ENCODE data around the gene PLEKHA1. TPM values are rescaled to one million over a fixed set of nuclear protein-coding genes. Genes with fewer than 3 reads are reported as not detected.

The PLEKHA1 gene
- total and polyA plus RNA-seq, 2 donors (not counting 3 experiments of a cell fraction or from before 2014, with no cell fraction given) = 21.6 to 58.8 TPM

- no peak overlapping the region for H3K9ac ChIP-seq (replicated peaks; ENCODE audit: extremely low read depth, insufficient read depth, low read length)
- H4K20me1 ChIP-seq (replicated peaks; ENCODE audit: control insufficient read depth, extremely low read depth, insufficient read depth, low read length) = no peaks in the 10 kb centered on the region
- no peaks in the 10 kb centered on the region for H3K9me1 ChIP-seq (replicated peaks; ENCODE audit: control insufficient read depth, extremely low read depth, insufficient read depth, low read length)
- no peak for TF ChIP-seq MYC (IDR thresholded peaks at IDR 0.05; ENCODE audit: low read depth, low read length)
- no peak for TF ChIP-seq GATA2 (IDR thresholded peaks at IDR 0.05; ENCODE audit: insufficient read depth, insufficient read length, low read depth, low read length)
- no peak for TF ChIP-seq JUN (IDR thresholded peaks at IDR 0.05; ENCODE audit: borderline replicate concordance, insufficient read depth, insufficient read length, low read depth)
- TF ChIP-seq POLR2AphosphoS5 (IDR thresholded peaks at IDR 0.05; ENCODE audit: insufficient read depth, low read depth, low read length) = no peak
- no peak for TF ChIP-seq FOS (IDR thresholded peaks at IDR 0.05; ENCODE audit: borderline replicate concordance, insufficient read depth, low read length)
- TF ChIP-seq POLR2A (IDR thresholded peaks at IDR 0.05; ENCODE audit: low read depth, low read length) = no peak
- TF ChIP-seq CTCF (IDR thresholded peaks at IDR 0.05; ENCODE audit: extremely low read depth in 1 of 2, insufficient read depth in 1 of 2, low read depth in 1 of 2, low read length in 2 of 2) = no peak
- dilution Hi-C loops (cut with MboI; ENCODE audit: extremely low pct_ligation_motif_present, low sequenced_read_pairs) = no loop called here
- H3K9me3 ChIP-seq (replicated peaks; ENCODE audit: control insufficient read depth, insufficient read depth, low read length) = no peaks in the 10 kb centered on the region
- peaks cover 0 to 2% of the 10 kb centered on the region in 2 experiments for H3K27me3 ChIP-seq (ENCODE audit: control insufficient read depth in 2 of 2, insufficient read depth in 2 of 2, low read length in 2 of 2)
- FAIRE-seq (no peak), DNase-seq (ENCODE audit: low read depth, low spot score) (no peak)
- no peaks in the 10 kb centered on the region for H3K4me1 ChIP-seq (ENCODE audit: control insufficient read depth, extremely low read depth, insufficient read depth, low read length)
- intact Hi-C loops (cut with micrococcal nuclease) = no loop called here
- no peak overlapping the region for H2AFZ ChIP-seq (ENCODE audit: low read depth, low read length)
- H3K27ac ChIP-seq (ENCODE audit: insufficient read depth, low read depth, low read length) = no peak overlapping the region
- CTCF ChIA-PET = interaction anchor here (0.8 to 3.5 kb wide), 2 partner anchors 21 to 32 kb away, joined by 3 to 15 read pairs; no protein-coding TSS in a partner anchor
- no peak overlapping the region for H3K4me2 ChIP-seq (ENCODE audit: insufficient read depth, low read length)
- BruUV-seq (replicated peaks) = no TSS peak
- no peaks in the 10 kb centered on the region for H3K79me2 ChIP-seq (ENCODE audit: control insufficient read depth, insufficient read depth, low read length)
- POLR2A ChIA-PET = no interaction called here
- no peak overlapping the region for H3K4me3 ChIP-seq (replicated peaks in 1 of 3; ENCODE audit: insufficient read depth in 1 of 3, low read depth in 1 of 3, low read length in 3 of 3)
- no peaks in the 10 kb centered on the region for H3K36me3 ChIP-seq (ENCODE audit: control insufficient read depth in 2 of 2, extremely low read depth in 1 of 2, insufficient read depth in 2 of 2, low read length in 2 of 2)
Measured at GRCh38 chr10:122331100-122331499, 43.4 kb upstream of the PLEKHA1 start.
